ENCODE results near the gene DNM3.

Gene DNM3

GRCh38 chr1:172447641-172448040 lies 606.3 kb downstream of the DNM3 start:
- DNase-seq = no peak

GRCh38 chr1:172448995-172449584 lies 607.8 kb downstream of the DNM3 start:
- DNase-seq = no peak

GRCh38 chr1:172449585-172450523 lies 608.6 kb downstream of the DNM3 start:
- DNase-seq = no peak

- no peak for DNase-seq
These were observed 609.2 kb downstream of the DNM3 start for GRCh38 chr1:172450524-172450885.

GRCh38 chr1:172451002-172451443 lies 609.7 kb downstream of the DNM3 start:
- no peak for DNase-seq

GRCh38 chr1:172452536-172453152 lies 611.3 kb downstream of the DNM3 start:
- no peak for DNase-seq

- no peak for DNase-seq
These were observed 611.9 kb downstream of the DNM3 start for GRCh38 chr1:172453153-172453545.

- no peak for DNase-seq
These were observed 612.3 kb downstream of the DNM3 start for GRCh38 chr1:172453607-172454006.

- no peak for DNase-seq
These were observed 614.2 kb downstream of the DNM3 start for GRCh38 chr1:172455451-172455850.

- no peak for DNase-seq
These were observed 615.1 kb downstream of the DNM3 start for GRCh38 chr1:172456344-172456769.

- no peak for DNase-seq
These were observed 616.3 kb downstream of the DNM3 start for GRCh38 chr1:172457479-172458130.

GRCh38 chr1:172460177-172460576 lies 618.9 kb downstream of the DNM3 start:
- no peak for DNase-seq

GRCh38 chr1:172460887-172461315 lies 619.6 kb downstream of the DNM3 start:
- DNase-seq = no peak

All from stimulated activated CD4-positive, alpha-beta T cell treated with anti-CD3 and anti-CD28 coated beads, Interleukin-12 subunit alpha, Interleukin-12 subunit beta, amount 100 ng/mL, for 4 hours (primary cell).